ENCODE data around the gene MAD1L1.

GRCh38 chr7:1807821-1808600 lies 424.7 kb downstream of the MAD1L1 start:
- no peak for TF ChIP-seq CEBPB (IDR thresholded peaks at IDR 0.05; ENCODE audit: low read depth)
- no peak for TF ChIP-seq POLR2A (IDR thresholded peaks at IDR 0.05; ENCODE audit: borderline replicate concordance, extremely low read depth, insufficient read depth, insufficient read length)
- TF ChIP-seq POLR2AphosphoS5 (IDR thresholded peaks at IDR 0.05; ENCODE audit: low read depth, low read length), result no peak
- TF ChIP-seq, protein P1, sequence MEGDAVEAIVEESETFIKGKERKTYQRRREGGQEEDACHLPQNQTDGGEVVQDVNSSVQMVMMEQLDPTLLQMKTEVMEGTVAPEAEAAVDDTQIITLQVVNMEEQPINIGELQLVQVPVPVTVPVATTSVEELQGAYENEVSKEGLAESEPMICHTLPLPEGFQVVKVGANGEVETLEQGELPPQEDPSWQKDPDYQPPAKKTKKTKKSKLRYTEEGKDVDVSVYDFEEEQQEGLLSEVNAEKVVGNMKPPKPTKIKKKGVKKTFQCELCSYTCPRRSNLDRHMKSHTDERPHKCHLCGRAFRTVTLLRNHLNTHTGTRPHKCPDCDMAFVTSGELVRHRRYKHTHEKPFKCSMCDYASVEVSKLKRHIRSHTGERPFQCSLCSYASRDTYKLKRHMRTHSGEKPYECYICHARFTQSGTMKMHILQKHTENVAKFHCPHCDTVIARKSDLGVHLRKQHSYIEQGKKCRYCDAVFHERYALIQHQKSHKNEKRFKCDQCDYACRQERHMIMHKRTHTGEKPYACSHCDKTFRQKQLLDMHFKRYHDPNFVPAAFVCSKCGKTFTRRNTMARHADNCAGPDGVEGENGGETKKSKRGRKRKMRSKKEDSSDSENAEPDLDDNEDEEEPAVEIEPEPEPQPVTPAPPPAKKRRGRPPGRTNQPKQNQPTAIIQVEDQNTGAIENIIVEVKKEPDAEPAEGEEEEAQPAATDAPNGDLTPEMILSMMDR (IDR thresholded peaks at IDR 0.05 in 2 of 3, conservative IDR thresholded peaks at IDR 0.05 in 1 of 3; ENCODE audit: borderline replicate concordance in 1 of 3, insufficient read depth in 1 of 3, low read depth in 2 of 3, low read length in 2 of 3), result no peak
- TF ChIP-seq ZNF274 (IDR thresholded peaks at IDR 0.05; ENCODE audit: low read depth, low read length), result no peak
- no peak for TF ChIP-seq EZH2 (IDR thresholded peaks at IDR 0.05)
- no peak for TF ChIP-seq ELF1 (IDR thresholded peaks at IDR 0.05; ENCODE audit: borderline replicate concordance, low read depth)
- no peak for TF ChIP-seq RAD21 (IDR thresholded peaks at IDR 0.05; ENCODE audit: low read depth)
